ENCODE results near the gene COL4A2. TPM values are rescaled to one million over a fixed set of nuclear protein-coding genes. Genes with fewer than 3 reads are reported as not detected.
A peak's percentile ranks its signal among the peaks of the same experiment; 100 is the strongest.

The COL4A2 gene
- total RNA-seq, 1 experiment from 2014 or later = 1.6 TPM

- ChIA-PET POLR2A (no interaction called here), RAD21 (ENCODE audit: low non-redundant PET in 1 of 2, low total read pairs in 2 of 2, uncharacterized antibody in 2 of 2, unreplicated experiment in 2 of 2) (no interaction called here), CTCF (interaction anchor here (1.2 kb wide), 1 partner anchor 120 kb away, joined by 3 read pairs; no protein-coding TSS in a partner anchor)
- Histone ChIP-seq H3K9me3 (ENCODE audit: control insufficient read depth in 1 of 2, insufficient read depth in 1 of 2, low read depth in 1 of 2, low read length in 2 of 2) (no peaks in the 10 kb centered on the region), H3K27me3 (ENCODE audit: insufficient read depth, low read length) (peaks cover 13% of the 10 kb centered on the region; the same call in 1 of the 2 replicates), H3K9me2 (ENCODE audit: insufficient read depth) (no peaks in the 10 kb centered on the region), H3K27ac (ENCODE audit: low read depth, low read length) (no peak overlapping the region), H2AFZ (ENCODE audit: low read depth, low read length, poor library complexity, severe bottlenecking) (no peak overlapping the region), H3K4me1 (ENCODE audit: control insufficient read depth in 1 of 2, insufficient read depth in 2 of 2, low read length in 2 of 2) (peaks cover 17 to 18% of the 10 kb centered on the region in 2 experiments), H3K79me2 (ENCODE audit: insufficient read depth, low read length) (no peaks in the 10 kb centered on the region), H4K20me1 (ENCODE audit: insufficient read depth) (no peaks in the 10 kb centered on the region), H3K36me3 (ENCODE audit: control insufficient read depth in 1 of 2, insufficient read depth in 2 of 2, low read length in 2 of 2) (no peaks in the 10 kb centered on the region), H3K4me2 (ENCODE audit: low read length) (no peak overlapping the region), H3K4me3 (replicated peaks in 1 of 2; ENCODE audit: low read depth in 1 of 2, low read length in 2 of 2) (no peak overlapping the region), H3K9ac (ENCODE audit: low read length) (no peak overlapping the region)
- intact Hi-C loops (cut with micrococcal nuclease) = no loop called here
- no peak for ATAC-seq
- DNase-seq (ENCODE audit: low read depth, low spot score) = no peak
- TF ChIP-seq TCF7L2 (IDR thresholded peaks at IDR 0.05; ENCODE audit: borderline replicate concordance, extremely low read depth, insufficient read depth, insufficient read length) = no peak
- TF ChIP-seq EGR1 (IDR thresholded peaks at IDR 0.05; ENCODE audit: low read depth) = no peak
- no peak for TF ChIP-seq POLR2AphosphoS5 (IDR thresholded peaks at IDR 0.05; ENCODE audit: low read depth, low read length)
- no peak for TF ChIP-seq POLR2A (IDR thresholded peaks at IDR 0.05; ENCODE audit: borderline replicate concordance, extremely low read depth, insufficient read depth, insufficient read length)
- no peak for TF ChIP-seq ZNF274 (IDR thresholded peaks at IDR 0.05; ENCODE audit: low read depth, low read length)
- BruUV-seq (replicated peaks) = no TSS peak
Measured at GRCh38 chr13:110324026-110324749, 17.1 kb downstream of the COL4A2 start.

DNA sequence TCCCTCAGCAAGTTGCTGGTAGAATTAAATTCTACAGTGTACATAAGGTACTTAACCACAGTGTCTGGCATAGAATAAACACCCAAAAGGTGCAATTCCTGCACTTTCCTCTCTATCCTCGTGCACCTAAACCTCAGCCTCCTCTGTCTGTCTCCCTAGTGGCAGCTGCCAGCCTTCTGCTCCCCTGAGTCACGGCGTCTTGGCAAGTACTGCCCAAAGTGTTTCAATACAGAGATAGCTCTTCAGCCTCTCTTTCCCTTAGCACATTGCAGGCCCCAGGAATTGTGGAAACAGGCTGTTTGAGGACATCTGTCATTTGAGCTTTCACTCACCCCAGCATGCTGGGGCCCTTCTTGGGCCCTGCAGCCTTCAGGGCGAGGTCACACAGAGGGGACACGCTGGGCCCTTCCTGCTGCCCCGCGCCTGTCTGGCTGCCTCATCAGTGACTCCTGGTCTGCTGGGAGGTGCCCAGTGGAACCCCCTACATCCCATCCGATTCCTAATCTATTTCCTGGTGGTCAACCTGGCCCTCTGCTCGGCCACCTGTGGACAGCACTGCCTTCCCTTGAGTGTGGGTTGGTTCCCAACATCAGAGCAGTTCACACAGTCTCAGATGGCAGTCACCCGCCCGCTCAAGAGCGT is 19.3 kb downstream of the COL4A2 start:
- H3K27ac ChIP-seq (ENCODE audit: low read depth, low read length) = no peak overlapping the region
- intact Hi-C loops (cut with micrococcal nuclease) = no loop called here
- H3K36me3 ChIP-seq (ENCODE audit: control insufficient read depth in 1 of 2, insufficient read depth in 2 of 2, low read length in 2 of 2) = no peaks in the 10 kb centered on the region
- no peaks in the 10 kb centered on the region for H3K9me2 ChIP-seq (ENCODE audit: insufficient read depth)
- BruUV-seq (replicated peaks) = no TSS peak
- H3K9me3 ChIP-seq (ENCODE audit: control insufficient read depth in 1 of 2, insufficient read depth in 1 of 2, low read depth in 1 of 2, low read length in 2 of 2) = no peaks in the 10 kb centered on the region
- H3K27me3 ChIP-seq (ENCODE audit: insufficient read depth, low read length) = peaks cover 13% of the 10 kb centered on the region; the same call in 1 of the 2 replicates
- ATAC-seq (peak; percentile 37; the same call in 1 of the 2 replicates), DNase-seq (ENCODE audit: low read depth, low spot score) (no peak)
- H3K4me3 ChIP-seq (replicated peaks in 1 of 2; ENCODE audit: low read depth in 1 of 2, low read length in 2 of 2) = no peak overlapping the region
- H2AFZ ChIP-seq (ENCODE audit: low read depth, low read length, poor library complexity, severe bottlenecking) = no peak overlapping the region
- no peak overlapping the region for H3K4me2 ChIP-seq (ENCODE audit: low read length)
- H3K9ac ChIP-seq (ENCODE audit: low read length) = no peak overlapping the region
- H4K20me1 ChIP-seq (ENCODE audit: insufficient read depth) = no peaks in the 10 kb centered on the region
- H3K79me2 ChIP-seq (ENCODE audit: insufficient read depth, low read length) = no peaks in the 10 kb centered on the region
- CTCF ChIA-PET = interaction anchor here (1.9 kb wide), 1 partner anchor 26 kb away, joined by 4 read pairs; no protein-coding TSS in a partner anchor
- POLR2A ChIA-PET = no interaction called here
- no peaks in the 10 kb centered on the region; a peak in 1 of 4 replicates for H3K4me1 ChIP-seq (ENCODE audit: control insufficient read depth in 1 of 2, insufficient read depth in 2 of 2, low read length in 2 of 2)
- RAD21 ChIA-PET (ENCODE audit: low non-redundant PET in 1 of 2, low total read pairs in 2 of 2, uncharacterized antibody in 2 of 2, unreplicated experiment in 2 of 2) = no interaction called here
- TF ChIP-seq CEBPB (IDR thresholded peaks at IDR 0.05; ENCODE audit: low read depth) (no peak), YY1 (IDR thresholded peaks at IDR 0.05; ENCODE audit: extremely low read depth, insufficient replicate concordance, low read depth, low read length) (no peak), FOSL1 (IDR thresholded peaks at IDR 0.05; ENCODE audit: low read depth) (no peak), TCF7L2 (IDR thresholded peaks at IDR 0.05; ENCODE audit: borderline replicate concordance, extremely low read depth, insufficient read depth, insufficient read length) (no peak), EZH2 (IDR thresholded peaks at IDR 0.05) (no peak), MAX (IDR thresholded peaks at IDR 0.05) (no peak), EZH2phosphoT487 (IDR thresholded peaks at IDR 0.05; ENCODE audit: borderline replicate concordance) (no peak), EGR1 (IDR thresholded peaks at IDR 0.05; ENCODE audit: low read depth) (no peak), RAD21 (IDR thresholded peaks at IDR 0.05; ENCODE audit: low read depth) (no peak), SIN3A (IDR thresholded peaks at IDR 0.05; ENCODE audit: low read depth) (no peak), SP1 (IDR thresholded peaks at IDR 0.05; ENCODE audit: low read depth) (no peak), ELF1 (IDR thresholded peaks at IDR 0.05; ENCODE audit: borderline replicate concordance, low read depth) (no peak)
- TF ChIP-seq, protein P1, sequence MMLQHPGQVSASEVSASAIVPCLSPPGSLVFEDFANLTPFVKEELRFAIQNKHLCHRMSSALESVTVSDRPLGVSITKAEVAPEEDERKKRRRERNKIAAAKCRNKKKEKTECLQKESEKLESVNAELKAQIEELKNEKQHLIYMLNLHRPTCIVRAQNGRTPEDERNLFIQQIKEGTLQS (IDR thresholded peaks at IDR 0.05) = no peak
- TF ChIP-seq, protein P2, sequence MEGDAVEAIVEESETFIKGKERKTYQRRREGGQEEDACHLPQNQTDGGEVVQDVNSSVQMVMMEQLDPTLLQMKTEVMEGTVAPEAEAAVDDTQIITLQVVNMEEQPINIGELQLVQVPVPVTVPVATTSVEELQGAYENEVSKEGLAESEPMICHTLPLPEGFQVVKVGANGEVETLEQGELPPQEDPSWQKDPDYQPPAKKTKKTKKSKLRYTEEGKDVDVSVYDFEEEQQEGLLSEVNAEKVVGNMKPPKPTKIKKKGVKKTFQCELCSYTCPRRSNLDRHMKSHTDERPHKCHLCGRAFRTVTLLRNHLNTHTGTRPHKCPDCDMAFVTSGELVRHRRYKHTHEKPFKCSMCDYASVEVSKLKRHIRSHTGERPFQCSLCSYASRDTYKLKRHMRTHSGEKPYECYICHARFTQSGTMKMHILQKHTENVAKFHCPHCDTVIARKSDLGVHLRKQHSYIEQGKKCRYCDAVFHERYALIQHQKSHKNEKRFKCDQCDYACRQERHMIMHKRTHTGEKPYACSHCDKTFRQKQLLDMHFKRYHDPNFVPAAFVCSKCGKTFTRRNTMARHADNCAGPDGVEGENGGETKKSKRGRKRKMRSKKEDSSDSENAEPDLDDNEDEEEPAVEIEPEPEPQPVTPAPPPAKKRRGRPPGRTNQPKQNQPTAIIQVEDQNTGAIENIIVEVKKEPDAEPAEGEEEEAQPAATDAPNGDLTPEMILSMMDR (IDR thresholded peaks at IDR 0.05 in 2 of 3, conservative IDR thresholded peaks at IDR 0.05 in 1 of 3; ENCODE audit: borderline replicate concordance in 1 of 3, insufficient read depth in 1 of 3, low read depth in 2 of 3, low read length in 2 of 3) = no peak
